Measurements from ENCODE around the gene ATG3. TPM values are rescaled to one million over a fixed set of nuclear protein-coding genes. Genes with fewer than 3 reads are reported as not detected.

Gene ATG3
- total RNA-seq, 4 donors from 2014 or later: 34.2 to 61.9 (median 50.7) TPM

- intact Hi-C loops (cut with DNase I; ENCODE audit: low total_unique reads) (no loop called here), in situ Hi-C loops (cut with MboI; ENCODE audit: low sequenced_read_pairs in 4 of 4) (no loop called here)
- H3K27me3 ChIP-seq: no peaks in the 10 kb centered on the region
- H3K27ac ChIP-seq: no peak overlapping the region
- DNase-seq (no peak), ATAC-seq (no peak)
- peaks cover 0 to 59% of the 10 kb centered on the region in 2 donors for H3K36me3 ChIP-seq
- H3K4me1 ChIP-seq: no peaks in the 10 kb centered on the region
- no peaks in the 10 kb centered on the region for H3K9me3 ChIP-seq
- peak in 1 of 5 experiments; percentile 31 for TF ChIP-seq CTCF (IDR thresholded peaks at IDR 0.05 in 4 of 5, conservative IDR thresholded peaks at IDR 0.05 in 1 of 5)
- TF ChIP-seq POLR2A (IDR thresholded peaks at IDR 0.05): no peak
- no peak overlapping the region for H3K4me3 ChIP-seq
Measured at GRCh38 chr3:112582244-112582874, 20.6 kb upstream of the ATG3 start.

GRCh38 chr3:112579697-112580096 is 17.9 kb upstream of the ATG3 start:
- peaks cover 0 to 55% of the 10 kb centered on the region in 2 donors for H3K36me3 ChIP-seq
- no peaks in the 10 kb centered on the region for H3K27me3 ChIP-seq
- no peaks in the 10 kb centered on the region for H3K4me1 ChIP-seq
- intact Hi-C loops (cut with DNase I; ENCODE audit: low total_unique reads) (no loop called here), in situ Hi-C loops (cut with MboI; ENCODE audit: low sequenced_read_pairs in 4 of 4) (no loop called here)
- H3K27ac ChIP-seq: no peak overlapping the region
- no peak for TF ChIP-seq CTCF (IDR thresholded peaks at IDR 0.05 in 4 of 5, conservative IDR thresholded peaks at IDR 0.05 in 1 of 5)
- no peak for TF ChIP-seq POLR2A (IDR thresholded peaks at IDR 0.05)
- no peak overlapping the region for H3K4me3 ChIP-seq
- no peak for DNase-seq
- no peaks in the 10 kb centered on the region for H3K9me3 ChIP-seq
- ATAC-seq: no peak

- no peak overlapping the region for H3K27ac ChIP-seq
Measured at GRCh38 chr3:112579232-112579631, 17.5 kb upstream of the ATG3 start.

GRCh38 chr3:112572701-112573100 is 10.9 kb upstream of the ATG3 start:
- intact Hi-C loops (cut with DNase I; ENCODE audit: low total_unique reads): no loop called here
- in situ Hi-C loops (cut with MboI; ENCODE audit: low sequenced_read_pairs in 4 of 4): loop anchor here in 1 of 4 donors (25.0 kb wide), 2 partner anchors 940 to 1490 kb away; partner anchors contain the start of genes CCDC191, QTRT2 and SPICE1
- no peak for TF ChIP-seq POLR2A (IDR thresholded peaks at IDR 0.05)
- no peak for TF ChIP-seq CTCF (IDR thresholded peaks at IDR 0.05 in 4 of 5, conservative IDR thresholded peaks at IDR 0.05 in 1 of 5)
- no peaks in the 10 kb centered on the region for H3K4me1 ChIP-seq
- H3K27ac ChIP-seq: no peak overlapping the region
- no peak overlapping the region for H3K4me3 ChIP-seq
- no peaks in the 10 kb centered on the region for H3K9me3 ChIP-seq
- peaks cover 0 to 67% of the 10 kb centered on the region in 2 donors for H3K36me3 ChIP-seq
- DNase-seq (no peak), ATAC-seq (no peak)
- H3K27me3 ChIP-seq: no peaks in the 10 kb centered on the region

More at GRCh38 chr3:112579232-112579631, 17.5 kb upstream of the ATG3 start:
- DNase-seq (no peak), ATAC-seq (no peak)
- Histone ChIP-seq H3K27me3 (no peaks in the 10 kb centered on the region), H3K4me1 (no peaks in the 10 kb centered on the region), H3K9me3 (no peaks in the 10 kb centered on the region), H3K36me3 (peaks cover 0 to 55% of the 10 kb centered on the region in 2 donors), H3K4me3 (no peak overlapping the region)
- intact Hi-C loops (cut with DNase I; ENCODE audit: low total_unique reads) (no loop called here), in situ Hi-C loops (cut with MboI; ENCODE audit: low sequenced_read_pairs in 4 of 4) (no loop called here)
- TF ChIP-seq CTCF (IDR thresholded peaks at IDR 0.05 in 4 of 5, conservative IDR thresholded peaks at IDR 0.05 in 1 of 5): no peak
- TF ChIP-seq POLR2A (IDR thresholded peaks at IDR 0.05): no peak

Data from gastrocnemius medialis (tissue), 4 donors.